Liver (tissue), 9 donors: Measurements from ENCODE around the gene CYP4V2. TPM values are rescaled to one million over a fixed set of nuclear protein-coding genes. Genes with fewer than 3 reads are reported as not detected.

ENCODE experiments used
- DNase-seq: peaks from one replicate; pipeline ENCODE4 v3.0.0-alpha.2; 2017; ENCODE audit warnings: low spot score
- H3K27ac ChIP-seq, 2 donors: one replicate each; pipeline ENCODE4 v1.7.0; 2013; ENCODE audit warnings: inconsistent platforms in 2 of 2, low read length in 2 of 2, control low read depth in 1 of 2, low read depth in 1 of 2, mild to moderate bottlenecking in 1 of 2
- H3K27me3 ChIP-seq, 4 donors: one replicate each; pipeline versions ENCODE4 v1.6.1 to v1.7.0; 2013; ENCODE audit warnings: low read length in 3 of 4, inconsistent platforms in 1 of 4, mild to moderate bottlenecking in 1 of 4, moderate library complexity in 1 of 4; ENCODE audit not compliant: control insufficient read depth in 4 of 4, insufficient read depth in 4 of 4
- H3K36me3 ChIP-seq, 4 donors: one replicate each; pipeline versions ENCODE4 v1.6.1 to v1.7.0; 2013; ENCODE audit warnings: low read length in 3 of 4, mild to moderate bottlenecking in 3 of 4, low read depth in 1 of 4, moderate library complexity in 1 of 4; ENCODE audit not compliant: control insufficient read depth in 4 of 4, insufficient read depth in 3 of 4
- H3K4me1 ChIP-seq, 4 donors: one replicate each; pipeline versions ENCODE4 v1.6.1 to v1.7.0; 2013; ENCODE audit warnings: low read length in 3 of 4, mild to moderate bottlenecking in 3 of 4, moderate library complexity in 1 of 4; ENCODE audit not compliant: control insufficient read depth in 4 of 4, insufficient read depth in 4 of 4
- H3K4me3 ChIP-seq, 3 donors: one replicate each; pipeline versions ENCODE4 v1.6.1 to v1.7.0; 2013; ENCODE audit warnings: low read length in 3 of 3, control low read depth in 1 of 3, low read depth in 1 of 3, mild to moderate bottlenecking in 1 of 3
- H3K9ac ChIP-seq, 2 donors: one replicate each; pipeline ENCODE4 v1.7.0; 2013; ENCODE audit warnings: low read length in 2 of 2, mild to moderate bottlenecking in 2 of 2, moderate library complexity in 2 of 2, control low read depth in 1 of 2, low read depth in 1 of 2
- H3K9me3 ChIP-seq, 4 donors: one replicate each; pipeline versions ENCODE4 v1.6.1 to v1.7.0; 2013; ENCODE audit warnings: low read length in 3 of 4; ENCODE audit not compliant: control insufficient read depth in 4 of 4
- EGR1 ChIP-seq, 2 donors: IDR thresholded peaks; 2 replicates each; pipeline ENCODE4 v1.6.1; 2016 to 2018; ENCODE audit warnings: antibody characterized with exemption in 2 of 2, low read depth in 2 of 2
- FOXA1 ChIP-seq: IDR thresholded peaks from 2 replicates; pipeline ENCODE4 v1.6.1; 2016; ENCODE audit warnings: antibody characterized with exemption
- FOXA2 ChIP-seq: IDR thresholded peaks from 2 replicates; pipeline ENCODE4 v1.6.1; 2016; ENCODE audit warnings: antibody characterized with exemption
- GABPA ChIP-seq, 2 donors: IDR thresholded peaks in 1 of 2; conservative IDR thresholded peaks in 1 of 2; 2 replicates each; pipeline ENCODE4 v1.6.1; 2016; ENCODE audit warnings: antibody characterized with exemption in 2 of 2, mild to moderate bottlenecking in 1 of 2, moderate library complexity in 1 of 2
- HNF4A ChIP-seq, 2 donors: conservative IDR thresholded peaks; 2 replicates each; pipeline ENCODE4 v1.6.1; 2016; ENCODE audit warnings: antibody characterized with exemption in 2 of 2, mild to moderate bottlenecking in 2 of 2
- HNF4G ChIP-seq: IDR thresholded peaks from 2 replicates; pipeline ENCODE4 v1.6.1; 2016; ENCODE audit warnings: antibody characterized with exemption
- JUND ChIP-seq, 2 donors: IDR thresholded peaks; 2 replicates each; pipeline ENCODE4 v1.6.1; 2016; ENCODE audit warnings: antibody characterized with exemption in 2 of 2
- NR2F2 ChIP-seq: IDR thresholded peaks from 2 replicates; pipeline ENCODE4 v1.6.1; 2016; ENCODE audit warnings: antibody characterized with exemption
- RXRA ChIP-seq, 2 donors: IDR thresholded peaks; 2 replicates each; pipeline ENCODE4 v1.6.1; 2017 to 2018; ENCODE audit warnings: antibody characterized with exemption in 2 of 2, mild to moderate bottlenecking in 1 of 2
- SP1 ChIP-seq: IDR thresholded peaks from 2 replicates; pipeline ENCODE4 v1.6.1; 2018; ENCODE audit warnings: antibody characterized with exemption, mild to moderate bottlenecking
- TAF1 ChIP-seq: conservative IDR thresholded peaks from 2 replicates; pipeline ENCODE4 v1.6.1; 2016; ENCODE audit warnings: antibody characterized with exemption, mild to moderate bottlenecking
- YY1 ChIP-seq: IDR thresholded peaks from 2 replicates; pipeline ENCODE4 v1.6.1; 2016; ENCODE audit warnings: antibody characterized with exemption, mild to moderate bottlenecking
- WGBS: extraction: QIAGEN DNeasy Blood & Tissue Kit; methylation state at CpG from one replicate; pipeline ENCODE4 v1.1.7; 2013; 5-methylcytosine and 5-hydroxymethylcytosine counted together
- polyA plus RNA-seq, 2 donors: library from polyadenylated mRNA; stranded (reverse) in 1 of 2; unstranded in 1 of 2; fragments of 200-250 nt in 1 of 2; fragments of >200 nt in 1 of 2; fragmentation: Nextera tagmentation in 1 of 2; extraction: Ambion mirVana in 1 of 2; gene quantifications; one replicate each; pipeline versions ENCODE4 v1.2.1 to v1.2.3, GENCODE V29; 2013 to 2015
- total RNA-seq, 2 donors: library from RNA; depleted of rRNA; stranded (reverse); fragments of >200 nt; gene quantifications; one replicate each; pipeline ENCODE4 v1.2.3, GENCODE V29; 2014
- TF ChIP-seq, protein P1 (sequence below): IDR thresholded peaks from 2 replicates; pipeline ENCODE4 v1.6.1; 2016; ENCODE audit warnings: antibody characterized with exemption
- TF ChIP-seq, protein P2 (sequence below): IDR thresholded peaks from 2 replicates; pipeline ENCODE4 v1.6.1; 2016; ENCODE audit warnings: antibody characterized with exemption
- TF ChIP-seq, protein P3 (sequence below): fragments of 150-350 bp; IDR thresholded peaks from 2 replicates; pipeline ENCODE4 v1.5.1; 2017; ENCODE audit warnings: improper control_type of control experiment, low read depth, low read length; ENCODE audit not compliant: missing input control
- TF ChIP-seq, protein P4 (sequence below): IDR thresholded peaks from 2 replicates; pipeline ENCODE4 v1.6.1; 2016; ENCODE audit warnings: antibody characterized with exemption
- donor health status: healthy.
- donor health status: healthy.
- donor health status: healthy.
- donor health status: healthy.
- donor health status: healthy.

CYP4V2 gene
- total and polyA plus RNA-seq, 4 donors: 27.9 to 119 (median 35.1) TPM

DNA sequence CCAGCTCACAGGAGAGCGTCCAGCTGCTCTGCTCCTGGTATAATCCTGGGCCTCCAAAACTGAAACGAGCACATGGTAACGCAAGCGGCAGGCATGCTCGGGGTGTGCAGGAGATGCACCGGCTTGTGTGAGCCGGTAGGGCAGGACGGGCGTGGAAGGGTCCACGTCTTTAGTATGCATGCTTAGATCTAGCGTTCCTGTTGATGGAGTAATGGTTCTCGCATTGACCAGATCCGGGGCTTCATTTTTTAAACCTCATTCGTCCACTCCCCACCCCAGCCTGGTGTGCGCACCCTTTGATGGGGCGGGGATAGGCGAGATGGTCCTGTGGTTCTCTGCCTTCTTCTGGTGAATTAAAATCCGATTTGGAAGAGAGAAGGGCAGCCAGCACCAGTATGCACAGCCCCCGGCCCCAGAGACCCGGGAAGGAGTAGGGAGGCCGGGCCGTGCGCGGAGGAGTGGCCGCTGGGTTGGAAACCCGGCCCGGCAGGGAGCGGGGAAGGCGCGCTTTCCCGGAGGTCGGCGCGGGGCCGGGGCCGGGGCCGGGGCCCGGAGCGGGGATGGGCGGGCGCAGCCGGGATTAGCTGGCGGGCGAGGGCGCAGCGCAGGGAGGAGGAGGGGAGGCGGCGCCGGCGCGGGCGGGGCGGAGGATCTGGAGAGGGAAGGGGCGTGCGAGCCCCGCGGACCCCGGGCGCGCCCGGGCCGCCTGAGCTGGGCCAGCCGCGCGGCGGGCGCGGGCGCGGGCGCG is 47.0 kb upstream of the CYP4V2 start:
- no peaks in the 10 kb centered on the region for H3K27me3 ChIP-seq
- H3K4me1 ChIP-seq: peaks cover 0 to 42% (median 19%) of the 10 kb centered on the region in 4 donors
- TF ChIP-seq JUND (IDR thresholded peaks at IDR 0.05): no peak
- no peak for TF ChIP-seq SP1
- TF ChIP-seq, protein P1, sequence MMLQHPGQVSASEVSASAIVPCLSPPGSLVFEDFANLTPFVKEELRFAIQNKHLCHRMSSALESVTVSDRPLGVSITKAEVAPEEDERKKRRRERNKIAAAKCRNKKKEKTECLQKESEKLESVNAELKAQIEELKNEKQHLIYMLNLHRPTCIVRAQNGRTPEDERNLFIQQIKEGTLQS: no peak
- TF ChIP-seq, protein P2, sequence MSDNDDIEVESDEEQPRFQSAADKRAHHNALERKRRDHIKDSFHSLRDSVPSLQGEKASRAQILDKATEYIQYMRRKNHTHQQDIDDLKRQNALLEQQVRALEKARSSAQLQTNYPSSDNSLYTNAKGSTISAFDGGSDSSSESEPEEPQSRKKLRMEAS: peak; percentile 94
- TF ChIP-seq FOXA1: no peak
- TF ChIP-seq TAF1: no peak
- TF ChIP-seq, protein P3, sequence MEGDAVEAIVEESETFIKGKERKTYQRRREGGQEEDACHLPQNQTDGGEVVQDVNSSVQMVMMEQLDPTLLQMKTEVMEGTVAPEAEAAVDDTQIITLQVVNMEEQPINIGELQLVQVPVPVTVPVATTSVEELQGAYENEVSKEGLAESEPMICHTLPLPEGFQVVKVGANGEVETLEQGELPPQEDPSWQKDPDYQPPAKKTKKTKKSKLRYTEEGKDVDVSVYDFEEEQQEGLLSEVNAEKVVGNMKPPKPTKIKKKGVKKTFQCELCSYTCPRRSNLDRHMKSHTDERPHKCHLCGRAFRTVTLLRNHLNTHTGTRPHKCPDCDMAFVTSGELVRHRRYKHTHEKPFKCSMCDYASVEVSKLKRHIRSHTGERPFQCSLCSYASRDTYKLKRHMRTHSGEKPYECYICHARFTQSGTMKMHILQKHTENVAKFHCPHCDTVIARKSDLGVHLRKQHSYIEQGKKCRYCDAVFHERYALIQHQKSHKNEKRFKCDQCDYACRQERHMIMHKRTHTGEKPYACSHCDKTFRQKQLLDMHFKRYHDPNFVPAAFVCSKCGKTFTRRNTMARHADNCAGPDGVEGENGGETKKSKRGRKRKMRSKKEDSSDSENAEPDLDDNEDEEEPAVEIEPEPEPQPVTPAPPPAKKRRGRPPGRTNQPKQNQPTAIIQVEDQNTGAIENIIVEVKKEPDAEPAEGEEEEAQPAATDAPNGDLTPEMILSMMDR: peak; percentile 24
- TF ChIP-seq YY1: peak; percentile 74
- no peaks in the 10 kb centered on the region for H3K36me3 ChIP-seq
- DNase-seq: peak; percentile 67
- H3K27ac ChIP-seq: peak overlapping the region; percentile 75 to 96
- peak overlapping the region; percentile 55 to 79 (median 74) for H3K4me3 ChIP-seq
- peak overlapping the region in 1 of 2 donors; percentile 86 for H3K9ac ChIP-seq
- H3K9me3 ChIP-seq: no peaks in the 10 kb centered on the region
- WGBS: under 1% methylated on average over 70 of the region's 72 CpGs

DNA sequence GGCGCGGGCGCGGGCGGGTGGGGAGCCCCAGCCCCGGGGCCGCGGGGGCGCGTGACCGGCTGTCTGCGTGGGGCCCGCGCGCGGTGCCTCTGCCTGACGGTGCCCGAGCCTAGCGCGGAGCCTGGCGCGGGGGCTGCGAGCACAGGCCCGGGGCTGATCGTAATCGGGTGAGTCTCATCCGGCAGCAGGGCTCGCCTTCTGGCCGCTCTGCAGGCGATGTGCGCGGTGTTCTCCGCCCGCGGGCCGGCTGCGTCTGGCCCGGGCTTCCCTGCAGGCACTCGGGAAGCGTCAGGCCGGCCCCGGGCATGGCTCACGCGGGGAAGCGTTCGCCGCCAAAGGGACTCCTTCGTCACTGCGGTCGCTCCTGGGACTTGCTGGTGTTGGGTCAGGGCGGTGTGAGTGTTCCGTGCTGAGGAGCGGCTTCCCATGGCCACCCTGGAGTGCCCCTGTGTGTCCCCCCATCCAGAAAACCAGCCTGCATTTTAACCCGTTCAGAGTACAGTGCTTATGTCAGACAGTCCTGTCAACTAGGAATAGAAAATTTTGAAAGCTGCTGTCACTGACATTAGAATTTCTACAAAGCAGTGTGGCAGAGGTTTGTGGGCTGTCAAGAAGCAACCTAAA is 46.3 kb upstream of the CYP4V2 start:
- TF ChIP-seq SP1: peak; percentile 7
- peak in 1 of 2 donors; percentile 5 for TF ChIP-seq RXRA (IDR thresholded peaks at IDR 0.05)
- TF ChIP-seq, protein P2: no peak
- TF ChIP-seq YY1: peak; percentile 66
- TF ChIP-seq EGR1 (IDR thresholded peaks at IDR 0.05; ENCODE audit: low read depth in 2 of 2): no peak
- TF ChIP-seq HNF4A (conservative IDR thresholded peaks at IDR 0.05): no peak
- under 1% methylated on average over 54 of the region's 54 CpGs for WGBS
- Histone ChIP-seq H3K9me3 (no peaks in the 10 kb centered on the region), H3K9ac (peak overlapping the region; percentile 67 to 92), H3K4me1 (peaks cover 0 to 49% (median 24%) of the 10 kb centered on the region in 4 donors), H3K4me3 (peak overlapping the region; percentile 55 to 67 (median 64)), H3K27ac (peak overlapping the region; percentile 90 to 96), H3K27me3 (no peaks in the 10 kb centered on the region), H3K36me3 (no peaks in the 10 kb centered on the region)
- DNase-seq: peak; percentile 39

DNA sequence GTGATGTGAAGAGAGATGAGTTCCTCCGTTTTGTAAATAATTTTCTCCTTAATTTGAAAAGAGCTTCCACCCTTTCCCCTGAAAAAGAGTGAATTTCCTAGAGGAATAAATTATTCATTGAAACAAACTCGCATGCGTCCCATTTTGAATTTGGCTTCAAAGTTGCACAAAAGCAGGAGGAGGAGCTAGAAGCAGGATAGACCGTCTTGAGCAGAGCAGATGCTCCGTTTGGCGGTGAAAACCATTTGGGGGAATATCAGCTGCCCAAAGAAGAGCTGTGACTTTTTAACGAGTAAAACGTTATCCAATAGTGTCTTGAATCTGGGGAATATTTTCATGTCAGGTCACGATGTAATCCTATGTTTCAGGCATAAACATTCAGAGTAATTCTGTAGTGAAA is 44.9 kb upstream of the CYP4V2 start:
- WGBS: 81% methylated on average over 9 of the region's 9 CpGs
- Histone ChIP-seq H3K4me3 (no peak overlapping the region), H3K27me3 (no peaks in the 10 kb centered on the region), H3K9me3 (no peaks in the 10 kb centered on the region), H3K27ac (no peak overlapping the region), H3K4me1 (peaks cover 0 to 49% (median 24%) of the 10 kb centered on the region in 4 donors), H3K9ac (no peak overlapping the region), H3K36me3 (no peaks in the 10 kb centered on the region)
- no peak for DNase-seq
- TF ChIP-seq EGR1 (IDR thresholded peaks at IDR 0.05; ENCODE audit: low read depth in 2 of 2): no peak
- no peak for TF ChIP-seq YY1
- TF ChIP-seq RXRA (IDR thresholded peaks at IDR 0.05): no peak
- TF ChIP-seq FOXA1: no peak
- TF ChIP-seq GABPA (IDR thresholded peaks at IDR 0.05 in 1 of 2, conservative IDR thresholded peaks at IDR 0.05 in 1 of 2): no peak
- TF ChIP-seq, protein P2: no peak
- TF ChIP-seq SP1: no peak
- no peak for TF ChIP-seq HNF4A (conservative IDR thresholded peaks at IDR 0.05)
- TF ChIP-seq FOXA2: no peak
- no peak for TF ChIP-seq NR2F2
- TF ChIP-seq JUND (IDR thresholded peaks at IDR 0.05): no peak
- TF ChIP-seq HNF4G: no peak
- TF ChIP-seq, protein P4, sequence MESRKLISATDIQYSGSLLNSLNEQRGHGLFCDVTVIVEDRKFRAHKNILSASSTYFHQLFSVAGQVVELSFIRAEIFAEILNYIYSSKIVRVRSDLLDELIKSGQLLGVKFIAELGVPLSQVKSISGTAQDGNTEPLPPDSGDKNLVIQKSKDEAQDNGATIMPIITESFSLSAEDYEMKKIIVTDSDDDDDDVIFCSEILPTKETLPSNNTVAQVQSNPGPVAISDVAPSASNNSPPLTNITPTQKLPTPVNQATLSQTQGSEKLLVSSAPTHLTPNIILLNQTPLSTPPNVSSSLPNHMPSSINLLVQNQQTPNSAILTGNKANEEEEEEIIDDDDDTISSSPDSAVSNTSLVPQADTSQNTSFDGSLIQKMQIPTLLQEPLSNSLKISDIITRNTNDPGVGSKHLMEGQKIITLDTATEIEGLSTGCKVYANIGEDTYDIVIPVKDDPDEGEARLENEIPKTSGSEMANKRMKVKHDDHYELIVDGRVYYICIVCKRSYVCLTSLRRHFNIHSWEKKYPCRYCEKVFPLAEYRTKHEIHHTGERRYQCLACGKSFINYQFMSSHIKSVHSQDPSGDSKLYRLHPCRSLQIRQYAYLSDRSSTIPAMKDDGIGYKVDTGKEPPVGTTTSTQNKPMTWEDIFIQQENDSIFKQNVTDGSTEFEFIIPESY: no peak
- TF ChIP-seq, protein P3: no peak
